GM21447 (cell line): Measurements from ENCODE around the gene SLC27A4.

Experiments
- ATAC-seq: cut with Tn5 transposase; IDR thresholded peaks from one replicate; pipeline ENCODE4 v1.9.1; 2021; ENCODE audit not compliant: unreplicated experiment

SLC27A4 gene

GRCh38 chr9:128339761-128340690 lies at the start of gene SLC27A4:
TSS of gene SLC27A4 (plus strand) at chr9:128340527. CDS start at chr9:128343133, 2,606 bp downstream.
- ATAC-seq = peak; percentile 79

GRCh38 chr9:128292009-128292408 lies 48.3 kb upstream of the SLC27A4 start:
- no peak for ATAC-seq

- ATAC-seq = no peak
These were observed 47.2 kb upstream of the SLC27A4 start for GRCh38 chr9:128293091-128293490.

GRCh38 chr9:128294142-128294541 lies 46.2 kb upstream of the SLC27A4 start:
- ATAC-seq = no peak

- no peak for ATAC-seq
These were observed 43.7 kb upstream of the SLC27A4 start for GRCh38 chr9:128296340-128297220.

GRCh38 chr9:128297221-128297773 lies 43.0 kb upstream of the SLC27A4 start:
- ATAC-seq = no peak

GRCh38 chr9:128298535-128299482 lies 41.5 kb upstream of the SLC27A4 start:
- no peak for ATAC-seq

GRCh38 chr9:128304136-128304970 lies 36.0 kb upstream of the SLC27A4 start:
- ATAC-seq = no peak

- no peak for ATAC-seq
These were observed 35.4 kb upstream of the SLC27A4 start for GRCh38 chr9:128304971-128305288.

GRCh38 chr9:128309551-128309950 lies 30.8 kb upstream of the SLC27A4 start:
- no peak for ATAC-seq

GRCh38 chr9:128310461-128310860 lies 29.9 kb upstream of the SLC27A4 start:
- ATAC-seq = no peak

- ATAC-seq = no peak
These were observed 25.6 kb upstream of the SLC27A4 start for GRCh38 chr9:128314697-128315096.

GRCh38 chr9:128316421-128316820 lies 23.9 kb upstream of the SLC27A4 start:
- ATAC-seq = no peak

GRCh38 chr9:128317629-128318028 lies 22.7 kb upstream of the SLC27A4 start:
- ATAC-seq = no peak

- ATAC-seq = no peak
These were observed 19.0 kb upstream of the SLC27A4 start for GRCh38 chr9:128321343-128321742.

- peak; percentile 21 for ATAC-seq
These were observed 18.4 kb upstream of the SLC27A4 start for GRCh38 chr9:128321879-128322403.

GRCh38 chr9:128322404-128323211 lies 17.7 kb upstream of the SLC27A4 start, which contains the start of the genes COQ4 and TRUB2:
TSS of gene COQ4 (plus strand) at chr9:128322839. CDS start at chr9:128322859, 20 bp downstream.
TSS of gene TRUB2 (minus strand) at chr9:128322447. CDS start at chr9:128322408, 39 bp downstream.
- ATAC-seq = peak; percentile 80

- ATAC-seq = no peak
These were observed 17.1 kb upstream of the SLC27A4 start for GRCh38 chr9:128323212-128323730.
